IMR-90 (cell line): ENCODE data around the gene NUDT12. TPM values are rescaled to one million over a fixed set of nuclear protein-coding genes. Genes with fewer than 3 reads are reported as not detected.

Experiments used
- ATAC-seq: fragments of 200-7000 bp; cut with Tn5 transposase; 2 replicates; pipeline ENCODE4 v1.9.1; 2020; ENCODE audit warnings: low read depth, mild to moderate bottlenecking, moderate library complexity
- BruUV-seq: library from RNA; stranded (reverse); fragments of 400-500 nt; replicated peaks from 2 replicates; lab custom pipeline; 2021; lab: Mats Ljungman, UMichigan
- CTCF ChIA-PET: fragments of 300-600 bp; formaldehyde crosslinking; extraction: SDS; loops from one replicate; lab custom pipeline; 2021; ENCODE audit warnings: antibody characterized with exemption; lab: Yijun Ruan, JAX
- POLR2A ChIA-PET: fragments of 300-600 bp; sonication (Branson Sonifier 250); formaldehyde crosslinking; loops from one replicate; lab custom pipeline; 2022; ENCODE audit warnings: antibody characterized with exemption; ENCODE audit not compliant: unreplicated experiment; lab: Charles Lee
- DNase-seq: peaks from one replicate; pipeline ENCODE4 v3.0.0; 2013
- H2AFZ ChIP-seq: replicated peaks from 2 replicates; pipeline ENCODE3; 2013; ENCODE audit warnings: low read length, mild to moderate bottlenecking; ENCODE audit not compliant: poor library complexity
- H2AK5ac ChIP-seq: 2 replicates; pipeline ENCODE4 v1.6.1; 2013; ENCODE audit warnings: low read depth, low read length, inconsistent platforms
- H2AK9ac ChIP-seq: replicated peaks from 2 replicates; pipeline ENCODE3; 2013; ENCODE audit warnings: mild to moderate bottlenecking, low read depth, low read length, moderate library complexity; ENCODE audit not compliant: poor library complexity
- H2BK120ac ChIP-seq: 2 replicates; pipeline ENCODE4 v1.6.1; 2013; ENCODE audit warnings: low read depth, low read length, inconsistent platforms
- H2BK15ac ChIP-seq: 3 replicates; pipeline ENCODE4 v1.6.1; 2013; ENCODE audit warnings: low read depth, low read length, inconsistent platforms
- H2BK20ac ChIP-seq: 2 replicates; pipeline ENCODE4 v1.6.1; 2013; ENCODE audit warnings: low read depth, mild to moderate bottlenecking, inconsistent platforms, low read length, moderate library complexity
- H2BK5ac ChIP-seq: 2 replicates; pipeline ENCODE4 v1.6.1; 2013; ENCODE audit warnings: mild to moderate bottlenecking, low read depth, low read length, inconsistent platforms; ENCODE audit not compliant: poor library complexity, severe bottlenecking
- H3K14ac ChIP-seq: replicated peaks from 2 replicates; pipeline ENCODE4 v1.6.1; 2013; ENCODE audit warnings: low read depth, low read length, inconsistent platforms
- H3K18ac ChIP-seq: 2 replicates; pipeline ENCODE4 v1.6.1; 2013; ENCODE audit warnings: low read depth, low read length, control low read depth
- H3K23ac ChIP-seq: 2 replicates; pipeline ENCODE4 v1.6.1; 2013; ENCODE audit warnings: low read depth, low read length, inconsistent platforms
- H3K27ac ChIP-seq: 2 replicates; pipeline ENCODE4 v1.5.1; 2013; ENCODE audit warnings: mild to moderate bottlenecking, control low read depth, low read length; ENCODE audit not compliant: insufficient read depth
- H3K27me3 ChIP-seq: 2 replicates; pipeline ENCODE4 v1.6.1; 2013; ENCODE audit warnings: low read length; ENCODE audit not compliant: control insufficient read depth, insufficient read depth
- H3K36me3 ChIP-seq: 2 replicates; pipeline ENCODE4 v1.6.1; 2013; ENCODE audit warnings: low read length, mixed read lengths; ENCODE audit not compliant: control insufficient read depth, insufficient read depth
- H3K4ac ChIP-seq: 2 replicates; pipeline ENCODE4 v1.6.1; 2013; ENCODE audit warnings: low read depth, low read length, inconsistent platforms
- H3K4me1 ChIP-seq: 2 replicates; pipeline ENCODE4 v1.6.1; 2013; ENCODE audit warnings: low read length, mixed read lengths; ENCODE audit not compliant: control insufficient read depth, insufficient read depth
- H3K4me2 ChIP-seq: 2 replicates; pipeline ENCODE4 v1.6.1; 2013; ENCODE audit warnings: low read depth, mild to moderate bottlenecking, control low read depth, low read length, moderate library complexity
- H3K4me3 ChIP-seq: 2 replicates; pipeline ENCODE4 v1.5.1; 2013; ENCODE audit warnings: low read depth, mild to moderate bottlenecking, control low read depth, low read length, moderate library complexity; ENCODE audit not compliant: insufficient read depth
- H3K56ac ChIP-seq: 2 replicates; pipeline ENCODE4 v1.6.1; 2013; ENCODE audit warnings: low read length, inconsistent platforms; ENCODE audit not compliant: insufficient read depth; ENCODE audit errors: extremely low read depth
- H3K79me1 ChIP-seq, 2 experiments: 2 replicates each; pipeline ENCODE4 v1.6.1; 2013; ENCODE audit warnings: low read length in 2 of 2, inconsistent platforms in 1 of 2, low read depth in 1 of 2
- H3K9ac ChIP-seq: 2 replicates; pipeline ENCODE4 v1.6.1; 2013; ENCODE audit warnings: low read depth, low read length, control low read depth
- H3K9me1 ChIP-seq: 2 replicates; pipeline ENCODE4 v1.6.1; 2013; ENCODE audit warnings: low read length, inconsistent platforms; ENCODE audit not compliant: insufficient read depth
- H3K9me3 ChIP-seq: 2 replicates; pipeline ENCODE4 v1.6.1; 2013; ENCODE audit warnings: low read length; ENCODE audit not compliant: control insufficient read depth, insufficient read depth
- H4K20me1 ChIP-seq: 2 replicates; pipeline ENCODE4 v1.6.1; 2013; ENCODE audit warnings: low read length, inconsistent platforms; ENCODE audit not compliant: insufficient read depth
- H4K5ac ChIP-seq: 2 replicates; pipeline ENCODE4 v1.6.1; 2013; ENCODE audit warnings: mild to moderate bottlenecking, low read depth, low read length, control low read depth
- H4K8ac ChIP-seq, 2 experiments: 2 replicates each; pipeline ENCODE4 v1.6.1; 2013; ENCODE audit warnings: low read depth in 2 of 2, low read length in 2 of 2, control low read depth in 1 of 2, inconsistent platforms in 1 of 2
- H4K91ac ChIP-seq: 2 replicates; pipeline ENCODE4 v1.6.1; 2013; ENCODE audit warnings: low read depth, low read length, inconsistent platforms; ENCODE audit not compliant: insufficient read depth
- FOS ChIP-seq: fragments of 150-350 bp; IDR thresholded peaks from 2 replicates; pipeline ENCODE4 v1.6.1; 2016; ENCODE audit warnings: low read depth, low read length
- NFE2L2 ChIP-seq: fragments of 150-350 bp; IDR thresholded peaks from 2 replicates; pipeline ENCODE4 v1.6.1; 2016; ENCODE audit warnings: low read depth, mild to moderate bottlenecking, low read length
- RCOR1 ChIP-seq: IDR thresholded peaks from 2 replicates; pipeline ENCODE4 v1.6.1; 2012; ENCODE audit warnings: mild to moderate bottlenecking, low read length, improper control_type of control experiment; ENCODE audit not compliant: insufficient replicate concordance
- SMC3 ChIP-seq: fragments of 150-350 bp; IDR thresholded peaks from 2 replicates; pipeline ENCODE4 v1.6.1; 2016; ENCODE audit warnings: low read depth, mild to moderate bottlenecking, antibody characterized with exemption, low read length, moderate library complexity
- dilution Hi-C: fragments of 300-500 bp; cut with HindIII; formaldehyde crosslinking; loops from one replicate; pipeline ENCODE4 v1.14.3; 2018; ENCODE audit warnings: low sequenced_read_pairs; ENCODE audit not compliant: unreplicated experiment
- in situ Hi-C: fragments of 300-500 bp; cut with MboI; formaldehyde crosslinking; loops from 3 replicates; pipeline ENCODE4 v1.14.3; 2019; ENCODE audit warnings: low sequenced_read_pairs, inconsistent platforms, mixed read lengths
- intact Hi-C: fragments of 100-400 bp; cut with micrococcal nuclease; formaldehyde crosslinking; loops from 2 replicates; pipeline ENCODE4 v1.10.0; 2022
- polyA plus RNA-seq, 3 experiments: library from polyadenylated mRNA; depleted of rRNA; stranded (reverse); fragments of >200 nt; gene quantifications; 2 replicates each; pipeline ENCODE4 v1.2.3, GENCODE V29; 2012; ENCODE audit warnings: low replicate concordance in 1 of 3
- total RNA-seq: library from RNA; depleted of rRNA; stranded (reverse); fragments of >200 nt; gene quantifications from 2 replicates; pipeline ENCODE4 v1.2.3, GENCODE V29; 2012

Gene NUDT12
- total and polyA plus RNA-seq, 2 of the 4 experiments (the other 2 are of a cell fraction) = 3.7 to 5.9 TPM

DNA sequence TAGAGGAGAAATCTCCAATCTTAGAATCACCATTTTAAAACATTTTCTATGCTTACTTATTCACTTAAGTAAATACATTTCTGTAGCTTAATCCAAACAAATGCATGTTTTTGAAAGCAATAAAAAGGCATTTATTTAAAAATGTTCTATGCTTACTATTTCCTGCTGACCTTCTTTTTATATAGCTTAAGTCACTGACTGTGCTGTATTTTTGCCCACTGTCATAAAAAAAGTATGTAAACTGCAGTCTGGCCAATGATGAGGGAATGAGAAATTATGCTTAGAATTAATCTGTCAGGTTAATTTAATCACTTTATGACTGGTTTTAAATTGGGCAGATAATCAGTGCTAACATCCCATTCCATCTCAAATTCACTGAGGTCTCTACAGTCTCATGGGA lies 20.1 kb downstream of the NUDT12 start:
- BruUV-seq = no TSS peak
- POLR2A ChIA-PET = interaction anchor here (0.6 kb wide), 1 partner anchor 1536 kb away, joined by 4 read pairs; no protein-coding TSS in a partner anchor

More for the DNA sequence above, 20.1 kb downstream of the NUDT12 start:
- no peaks in the 10 kb centered on the region for H4K20me1 ChIP-seq
- H4K5ac ChIP-seq = no peak overlapping the region
- no peaks in the 10 kb centered on the region for H3K27me3 ChIP-seq
- DNase-seq (no peak), ATAC-seq (no peak)
- no peak overlapping the region for H2AK5ac ChIP-seq
- H3K14ac ChIP-seq = no peak overlapping the region
- no peak overlapping the region for H2BK20ac ChIP-seq
- H2BK120ac ChIP-seq = no peak overlapping the region
- H3K79me1 ChIP-seq = no peaks in the 10 kb centered on the region
- H3K27ac ChIP-seq = no peak overlapping the region
- H2BK5ac ChIP-seq = no peak overlapping the region
- H4K8ac ChIP-seq = no peak overlapping the region
- dilution Hi-C loops = no loop called here
- H3K18ac ChIP-seq = no peak overlapping the region
- no peak overlapping the region for H3K9ac ChIP-seq
- no peaks in the 10 kb centered on the region for H3K4me1 ChIP-seq
- H3K4me3 ChIP-seq = no peak overlapping the region
- H2AK9ac ChIP-seq = no peak overlapping the region
- H3K4ac ChIP-seq = no peak overlapping the region
- no peaks in the 10 kb centered on the region for H3K36me3 ChIP-seq
- no peaks in the 10 kb centered on the region for H3K9me3 ChIP-seq
- no peak overlapping the region for H4K91ac ChIP-seq
- TF ChIP-seq RCOR1 (no peak), SMC3 (no peak), NFE2L2 (no peak), FOS (no peak)
- H2BK15ac ChIP-seq = no peak overlapping the region
- H2AFZ ChIP-seq = no peak overlapping the region
- in situ Hi-C loops = no loop called here
- H3K4me2 ChIP-seq = no peak overlapping the region
- CTCF ChIA-PET = no interaction called here
- intact Hi-C loops = no loop called here
- no peak overlapping the region for H3K23ac ChIP-seq
- H3K9me1 ChIP-seq = no peaks in the 10 kb centered on the region
- H3K56ac ChIP-seq = no peak overlapping the region
